Sigmoid colon (tissue), 7 donors: ENCODE results near the gene TANGO6. TPM values are rescaled to one million over a fixed set of nuclear protein-coding genes. Genes with fewer than 3 reads are reported as not detected.

ENCODE experiments used
- DNase-seq: peaks from one replicate; pipeline ENCODE4 v3.0.0-alpha.2; 2019
- H3K27ac ChIP-seq, 4 donors: fragments of 200-600 bp; sonication (generic); one replicate each; pipeline ENCODE4 v1.5.1; 2016 to 2019; ENCODE audit warnings: mild to moderate bottlenecking in 1 of 4
- H3K27me3 ChIP-seq, 3 donors: fragments of 200-600 bp; sonication (generic); one replicate each; pipeline ENCODE4 v1.5.1; 2019; ENCODE audit warnings: mild to moderate bottlenecking in 1 of 3
- H3K36me3 ChIP-seq, 4 donors: fragments of 200-600 bp; sonication (generic); one replicate each; pipeline ENCODE4 v1.5.1; 2016 to 2019
- H3K4me1 ChIP-seq, 4 donors: fragments of 200-600 bp; sonication (generic); one replicate each; pipeline ENCODE4 v1.5.1; 2017 to 2019
- H3K4me3 ChIP-seq, 4 donors: fragments of 200-600 bp; sonication (generic); one replicate each; pipeline ENCODE4 v1.5.1; 2017 to 2019; ENCODE audit warnings: mild to moderate bottlenecking in 2 of 4, moderate library complexity in 1 of 4
- H3K9me3 ChIP-seq, 4 donors: fragments of 200-600 bp in 3 of 4; sonication (generic) in 3 of 4; one replicate each; pipeline versions ENCODE4 v1.5.1 to v1.6.1; 2013 to 2019
- CTCF ChIP-seq, 4 experiments: fragments of 450-650 bp in 3 of 4; fragments of 200-600 bp in 1 of 4; IDR thresholded peaks; one replicate each; pipeline ENCODE4 v1.5.1; 2016 to 2019; ENCODE audit warnings: antibody characterized with exemption in 4 of 4, mild to moderate bottlenecking in 3 of 4, moderate library complexity in 2 of 4
- EP300 ChIP-seq, 4 donors: sonication (generic); formaldehyde crosslinking; IDR thresholded peaks; one replicate each; pipeline ENCODE4 v1.6.1; 2017; ENCODE audit warnings: antibody characterized with exemption in 4 of 4
- POLR2A ChIP-seq, 2 donors: fragments of 450-650 bp; IDR thresholded peaks; one replicate each; pipeline ENCODE4 v1.6.1; 2016; ENCODE audit warnings: antibody characterized with exemption in 2 of 2, mild to moderate bottlenecking in 2 of 2, moderate library complexity in 2 of 2
- POLR2AphosphoS5 ChIP-seq, 4 donors: sonication (generic); formaldehyde crosslinking; IDR thresholded peaks; one replicate each; pipeline ENCODE4 v1.6.1; 2017; ENCODE audit warnings: antibody characterized with exemption in 4 of 4
- WGBS, 2 donors: extraction: QIAGEN DNeasy Blood & Tissue Kit; methylation state at CpG; one replicate each; pipeline ENCODE4 v1.1.7; 2013; 5-methylcytosine and 5-hydroxymethylcytosine counted together
- intact Hi-C: fragments of 100-400 bp; cut with DNase I; formaldehyde crosslinking; loops from one replicate; pipeline ENCODE4 v1.15.1; 2023
- polyA plus RNA-seq, 3 donors: library from polyadenylated mRNA; stranded (reverse); fragments of 200-250 nt; gene quantifications; one replicate each; pipeline ENCODE4 v1.2.3, GENCODE V29; 2013
- total RNA-seq, 4 donors: library from RNA; depleted of rRNA; stranded (reverse); fragments of >200 nt; gene quantifications; one replicate each; pipeline ENCODE4 v1.1.0, GENCODE V29; 2016
- donor health status: healthy with polysubstance abuse.
- donor health status: Bipolar disorder and iron deficiency.
- donor health status: healthy.

The TANGO6 gene
- total and polyA plus RNA-seq, 7 donors, result 0.92 to 23.5 (median 16.0) TPM

- peaks cover 0 to 13% (median 10%) of the 10 kb centered on the region in 4 donors for H3K4me1 ChIP-seq
These were observed 269.2 kb downstream of the TANGO6 start for GRCh38 chr16:69112285-69113129.

GRCh38 chr16:69113216-69113615 is 269.9 kb downstream of the TANGO6 start:
- peaks cover 0 to 62% (median 14%) of the 10 kb centered on the region in 4 donors for H3K36me3 ChIP-seq
- TF ChIP-seq POLR2A (IDR thresholded peaks at IDR 0.05), result no peak
- TF ChIP-seq CTCF (IDR thresholded peaks at IDR 0.05), result no peak
- no peak for TF ChIP-seq POLR2AphosphoS5 (IDR thresholded peaks at IDR 0.05)
- TF ChIP-seq EP300 (IDR thresholded peaks at IDR 0.05), result no peak
- no peak overlapping the region for H3K4me3 ChIP-seq
- peaks cover 0 to 16% (median 5%) of the 10 kb centered on the region in 3 donors for H3K27me3 ChIP-seq
- H3K27ac ChIP-seq, result no peak overlapping the region
- 93 to 95% methylated on average over 7 of the region's 7 CpGs for WGBS, 2 donors
- intact Hi-C loops, result loop anchor here (10.0 kb wide), 1 partner anchor 408 kb away; no protein-coding TSS in a partner anchor
- peaks cover 0 to 6% (median 3%) of the 10 kb centered on the region in 4 donors for H3K4me1 ChIP-seq
- no peaks in the 10 kb centered on the region for H3K9me3 ChIP-seq
- peak; percentile 27 for DNase-seq

More at GRCh38 chr16:69112285-69113129, 269.2 kb downstream of the TANGO6 start:
- DNase-seq, result peak; percentile 67
- Histone ChIP-seq H3K27ac (no peak overlapping the region), H3K27me3 (peaks cover 0 to 22% (median 9%) of the 10 kb centered on the region in 3 donors), H3K4me3 (no peak overlapping the region), H3K36me3 (peaks cover 0 to 55% (median 10%) of the 10 kb centered on the region in 4 donors), H3K9me3 (no peaks in the 10 kb centered on the region)
- TF ChIP-seq CTCF (IDR thresholded peaks at IDR 0.05) (peak in 2 of 4 experiments; percentile 13 to 59), POLR2A (IDR thresholded peaks at IDR 0.05) (no peak)
- intact Hi-C loops, result loop anchor here (10.0 kb wide), 1 partner anchor 408 kb away; no protein-coding TSS in a partner anchor
- 35 to 55% methylated on average over 6 of the region's 6 CpGs for WGBS, 2 donors

- TF ChIP-seq POLR2A (IDR thresholded peaks at IDR 0.05) (no peak), EP300 (IDR thresholded peaks at IDR 0.05) (no peak), POLR2AphosphoS5 (IDR thresholded peaks at IDR 0.05) (no peak), CTCF (IDR thresholded peaks at IDR 0.05) (no peak)
- DNase-seq, result peak; percentile 46
- intact Hi-C loops, result loop anchor here (10.0 kb wide), 1 partner anchor 410 kb away; no protein-coding TSS in a partner anchor
- H3K4me1 ChIP-seq, result peaks cover 0 to 9% (median 4%) of the 10 kb centered on the region in 4 donors
- WGBS, 2 donors, result 95% methylated on average over 25 of the region's 25 CpGs
- H3K9me3 ChIP-seq, result no peaks in the 10 kb centered on the region
- H3K36me3 ChIP-seq, result peaks cover 0 to 68% (median 24%) of the 10 kb centered on the region in 4 donors
- H3K27me3 ChIP-seq, result peaks cover 0 to 3% (median 3%) of the 10 kb centered on the region in 3 donors
- no peak overlapping the region for H3K27ac ChIP-seq
- no peak overlapping the region for H3K4me3 ChIP-seq
These were observed 271.1 kb downstream of the TANGO6 start for GRCh38 chr16:69114346-69114975.

GRCh38 chr16:69114976-69115355 is 271.6 kb downstream of the TANGO6 start:
- intact Hi-C loops, result loop anchor here (10.0 kb wide), 1 partner anchor 410 kb away; no protein-coding TSS in a partner anchor
- H3K36me3 ChIP-seq, result peaks cover 5 to 68% (median 28%) of the 10 kb centered on the region in 4 donors

More at GRCh38 chr16:69114976-69115355, 271.6 kb downstream of the TANGO6 start:
- H3K4me3 ChIP-seq, result no peak overlapping the region
- TF ChIP-seq EP300 (IDR thresholded peaks at IDR 0.05) (no peak), POLR2A (IDR thresholded peaks at IDR 0.05) (no peak), POLR2AphosphoS5 (IDR thresholded peaks at IDR 0.05) (no peak), CTCF (IDR thresholded peaks at IDR 0.05) (no peak)
- H3K27me3 ChIP-seq, result no peaks in the 10 kb centered on the region
- no peaks in the 10 kb centered on the region for H3K9me3 ChIP-seq
- peaks cover 0 to 11% (median 5%) of the 10 kb centered on the region in 4 donors for H3K4me1 ChIP-seq
- H3K27ac ChIP-seq, result no peak overlapping the region
- 95 to 97% methylated on average over 6 of the region's 6 CpGs for WGBS, 2 donors
- peak; percentile 32 for DNase-seq
